Ureter (tissue), 1 donor: ENCODE measurements around the gene NHEJ1. TPM values are rescaled to one million over a fixed set of nuclear protein-coding genes. Genes with fewer than 3 reads are reported as not detected.

Experiments used
- DNase-seq: peaks from one replicate; pipeline ENCODE4 v3.0.0-alpha.2; 2020; ENCODE audit warnings: low spot score
- total RNA-seq: library from RNA; stranded (reverse); gene quantifications from one replicate; pipeline ENCODE4 v1.2.4, GENCODE V29; 2023
- donor health status: DM: yes; HTN: yes; CAD: no.

NHEJ1 gene
- total RNA-seq, 1 donor from 2014 or later, result 13.9 TPM

DNA sequence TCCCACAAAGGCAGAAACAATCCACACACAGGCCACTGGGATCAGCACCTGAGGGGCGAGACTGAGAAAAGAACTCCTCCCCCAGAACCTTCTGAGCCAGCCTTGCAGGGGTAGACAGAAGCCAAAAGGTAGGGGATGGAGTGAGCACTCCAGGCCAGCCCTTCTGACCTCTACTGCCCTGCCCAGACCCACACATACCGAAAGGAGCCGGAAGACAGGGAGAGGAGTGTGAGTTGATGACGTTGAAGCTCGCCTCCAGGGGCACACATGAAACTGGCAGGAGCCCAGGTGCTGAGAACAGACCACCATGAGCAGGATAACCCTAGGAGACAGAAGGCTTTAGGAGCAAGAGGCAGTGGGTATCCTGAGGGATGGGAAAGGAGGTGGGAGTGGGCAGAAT lies 7.4 kb upstream of the NHEJ1 start:
- DNase-seq, result no peak

DNA sequence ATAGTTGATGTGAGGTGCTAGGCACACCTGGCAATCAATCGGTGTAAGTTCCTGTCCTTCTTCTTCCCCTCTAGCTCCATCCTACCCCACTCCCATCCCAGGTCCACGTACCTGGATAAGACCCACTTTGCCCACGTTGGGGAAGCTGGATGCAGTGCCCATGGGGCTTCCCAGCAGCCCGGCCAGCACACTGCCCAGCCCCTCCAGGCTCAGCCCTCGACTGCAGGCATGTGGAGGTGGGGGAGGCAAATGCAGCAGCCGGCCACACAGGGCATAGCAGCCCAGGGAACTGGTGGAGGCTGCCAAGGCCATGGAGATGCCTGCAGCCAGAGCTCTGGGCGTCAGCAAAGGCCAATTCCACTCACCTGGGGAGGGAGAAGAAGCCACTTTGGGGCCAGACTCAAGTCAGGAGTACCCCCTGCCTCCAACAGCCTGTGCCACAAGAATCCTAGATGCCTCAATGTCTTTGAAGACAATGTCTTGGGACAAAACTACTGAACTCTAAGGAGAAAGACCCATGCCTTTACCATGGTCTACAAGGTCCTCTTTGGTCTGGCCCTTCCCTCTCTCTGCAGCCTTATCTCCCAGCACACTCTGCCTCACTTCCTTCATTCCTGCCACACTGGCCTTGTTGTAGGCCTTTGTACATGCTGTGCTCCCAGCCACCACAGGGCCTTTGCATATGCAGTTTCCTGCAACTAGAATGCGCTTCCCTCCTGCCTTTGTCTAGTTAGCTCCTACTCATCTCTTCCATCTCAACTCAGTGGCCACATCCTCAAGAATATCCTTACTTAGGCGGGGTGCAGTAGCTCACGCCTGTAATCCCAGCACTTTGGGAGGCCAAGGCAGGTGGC lies 4.7 kb upstream of the NHEJ1 start:
- no peak for DNase-seq

DNA sequence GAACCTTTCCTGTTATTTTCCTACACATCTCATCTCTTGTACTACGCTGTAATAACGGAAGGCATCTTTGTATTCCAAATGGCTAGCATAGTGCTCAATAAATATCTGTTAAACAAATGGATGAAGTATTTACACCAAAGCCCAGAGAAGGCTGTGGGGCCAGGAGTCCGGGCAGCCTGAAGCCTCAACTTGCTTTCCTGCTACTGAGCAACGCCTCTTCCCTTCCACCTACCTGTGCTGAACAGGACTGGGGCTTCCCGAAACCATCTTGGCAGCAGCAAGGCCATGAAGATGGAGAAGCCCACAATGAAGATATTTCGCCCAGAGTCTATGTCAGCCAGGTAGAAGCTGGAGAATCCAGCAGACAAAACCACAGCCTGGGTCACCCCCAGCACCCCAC lies 2.5 kb upstream of the NHEJ1 start:
- DNase-seq, result no peak

DNA sequence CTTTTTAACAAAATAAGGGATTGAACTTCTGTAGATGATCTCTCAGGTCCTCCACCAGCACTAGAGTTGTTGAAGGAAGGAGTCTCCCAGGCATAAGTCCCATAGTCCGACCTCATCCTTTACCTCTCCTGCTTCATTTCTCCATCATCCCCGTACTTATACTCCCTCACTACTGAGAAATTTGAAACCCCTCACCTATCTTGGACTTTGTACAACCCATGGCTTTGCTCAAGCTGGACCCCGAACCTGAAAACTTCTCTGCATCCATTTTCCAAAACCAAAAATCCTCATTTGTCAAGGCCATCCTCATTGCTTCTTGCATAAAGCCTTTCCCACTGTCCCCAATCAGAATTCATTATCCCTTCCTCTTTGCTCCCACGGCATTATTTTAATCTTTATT lies 482 bp upstream of the NHEJ1 start:
- DNase-seq, result no peak

DNA sequence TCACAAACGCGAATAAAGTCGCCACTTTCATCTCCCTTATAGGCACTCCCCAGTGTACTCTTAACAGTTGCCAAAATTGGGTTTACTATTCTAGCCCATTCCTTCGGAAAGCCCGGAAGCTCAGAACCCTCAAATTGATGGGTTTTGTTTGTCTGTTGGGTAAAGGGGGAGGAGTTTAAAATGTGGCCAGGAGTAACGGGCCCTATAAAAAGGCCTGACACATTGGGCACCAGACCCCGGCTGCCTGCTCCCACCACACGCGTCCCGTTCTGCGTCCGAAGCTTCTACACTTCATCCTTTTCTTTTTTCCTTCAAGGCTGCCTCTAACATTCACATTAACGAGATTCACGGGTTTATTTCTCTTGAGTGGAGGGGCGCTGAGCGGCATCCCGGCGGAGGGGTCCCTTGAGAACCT lies 837 bp downstream of the NHEJ1 start:
- no peak for DNase-seq

DNA sequence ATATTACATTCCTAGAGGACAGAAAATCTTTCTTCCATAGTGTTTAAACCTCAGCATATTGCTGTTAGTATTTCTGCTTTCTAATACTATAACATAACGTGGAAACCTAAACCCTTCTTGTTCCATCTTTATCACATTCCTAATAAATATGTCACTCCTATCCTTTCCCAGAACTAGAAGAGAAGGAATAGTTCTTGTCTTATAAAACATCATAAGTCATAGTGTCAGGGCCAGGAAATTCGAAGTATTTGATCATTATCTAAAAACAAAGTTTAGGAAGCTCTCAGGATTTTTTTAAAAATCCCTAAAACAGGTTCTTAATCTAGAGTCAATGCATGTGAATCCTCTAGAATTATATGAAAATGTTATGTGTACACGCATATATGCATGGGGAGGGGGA lies 2.0 kb downstream of the NHEJ1 start:
- no peak for DNase-seq

DNA sequence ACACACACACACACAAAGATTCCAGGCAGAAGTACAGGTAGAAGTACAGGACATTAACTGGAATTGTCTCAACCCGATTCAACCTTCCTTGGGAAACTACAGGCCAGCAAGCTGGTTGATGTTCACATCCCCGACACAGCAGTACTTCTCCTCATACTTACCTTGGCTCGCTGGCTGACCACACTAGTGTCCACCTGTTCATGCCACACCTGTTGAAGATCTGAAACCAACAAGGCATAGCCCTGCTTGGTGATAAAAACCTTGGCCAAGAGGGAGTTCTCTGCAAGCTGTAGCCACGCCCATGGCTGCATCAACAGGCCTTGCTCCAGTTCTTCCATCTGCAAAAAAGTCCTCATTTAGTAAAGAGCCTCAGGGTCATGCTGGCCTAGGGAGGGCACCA lies 2.6 kb downstream of the NHEJ1 start:
- no peak for DNase-seq

DNA sequence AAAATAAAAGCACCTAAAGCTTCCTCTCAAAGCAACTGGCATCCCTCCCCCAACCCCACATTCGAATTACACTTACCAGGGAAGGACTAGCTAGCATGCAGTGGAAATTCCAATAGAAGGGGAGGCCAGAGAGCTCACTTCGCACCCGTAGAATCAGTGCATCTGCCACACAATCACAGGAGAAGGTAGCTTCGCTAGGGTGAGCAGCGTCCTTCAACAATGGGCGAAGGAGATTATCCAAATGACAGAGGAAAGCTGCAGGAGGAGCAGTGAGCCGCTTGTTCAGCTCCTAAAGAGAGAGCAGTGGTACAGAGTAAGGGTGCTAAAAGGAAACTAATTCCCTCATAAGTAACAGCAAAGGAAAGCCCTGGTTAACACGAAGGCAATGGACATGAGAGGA lies 3.2 kb downstream of the NHEJ1 start:
- no peak for DNase-seq

DNA sequence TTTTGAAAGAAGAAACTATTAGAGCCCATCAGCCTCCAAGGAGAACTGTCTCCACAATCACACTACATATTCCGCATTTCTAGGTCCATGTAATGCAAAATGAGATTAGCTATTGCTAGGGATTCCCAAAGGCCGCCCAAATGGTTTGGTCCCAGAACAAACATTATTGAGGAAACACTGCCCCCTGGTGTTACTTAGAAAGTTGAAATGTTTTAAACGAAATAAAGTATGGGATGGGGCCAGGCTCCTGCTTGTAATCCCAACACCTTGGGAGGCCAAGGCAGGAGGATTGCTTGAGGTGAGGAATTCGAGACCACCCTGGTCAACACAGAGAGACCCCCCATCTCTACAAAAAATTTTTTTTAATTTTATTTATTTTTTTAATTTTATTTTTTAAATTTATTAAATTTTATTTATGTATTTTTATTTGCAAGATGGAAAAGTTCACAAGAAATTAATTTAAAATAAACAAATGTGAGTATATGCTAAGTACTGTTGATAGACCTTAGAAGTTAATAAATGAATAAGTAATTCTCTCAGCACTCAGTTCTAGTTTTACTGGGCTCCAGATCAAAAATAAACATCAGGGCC lies 5.5 kb downstream of the NHEJ1 start:
- no peak for DNase-seq

DNA sequence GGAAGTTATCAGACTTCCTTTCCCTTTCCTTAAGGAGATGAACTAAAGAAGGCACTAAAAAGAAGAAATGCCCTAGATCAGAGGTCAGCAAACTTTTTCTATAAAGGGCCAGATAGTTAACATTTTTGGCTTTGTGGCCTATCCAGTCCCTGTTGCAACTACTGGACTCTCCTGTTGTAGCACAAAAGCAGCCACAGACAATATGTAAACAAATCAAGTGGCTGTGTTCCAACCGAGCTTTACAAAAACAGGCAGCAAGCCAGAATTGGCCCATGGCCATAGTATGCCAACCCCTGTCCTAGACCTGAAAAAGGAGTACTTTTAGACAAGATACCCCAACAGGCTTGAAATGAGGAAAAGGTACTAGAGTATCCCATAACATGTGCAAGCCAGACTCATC lies 10.9 kb downstream of the NHEJ1 start:
- no peak for DNase-seq

DNA sequence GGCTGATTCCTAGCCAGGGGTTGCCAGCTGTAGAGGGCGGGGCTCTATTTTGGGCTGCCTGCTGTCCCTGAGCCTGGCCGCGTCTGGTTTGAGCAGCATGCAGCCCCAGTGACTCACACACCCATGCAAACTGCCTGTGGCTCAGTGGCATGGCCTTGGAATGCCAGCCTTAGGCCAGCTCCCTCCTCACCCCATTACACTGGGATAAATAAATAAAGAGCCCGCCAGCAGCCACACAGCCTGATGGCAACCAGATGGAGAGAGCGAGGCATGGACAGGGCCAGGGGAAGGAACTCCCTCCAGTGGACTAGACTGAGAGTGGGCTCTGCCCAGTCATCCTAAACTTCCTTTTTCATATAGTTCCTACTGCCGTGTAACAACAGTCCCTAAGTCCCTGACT lies 18.3 kb downstream of the NHEJ1 start:
- DNase-seq, result no peak

DNA sequence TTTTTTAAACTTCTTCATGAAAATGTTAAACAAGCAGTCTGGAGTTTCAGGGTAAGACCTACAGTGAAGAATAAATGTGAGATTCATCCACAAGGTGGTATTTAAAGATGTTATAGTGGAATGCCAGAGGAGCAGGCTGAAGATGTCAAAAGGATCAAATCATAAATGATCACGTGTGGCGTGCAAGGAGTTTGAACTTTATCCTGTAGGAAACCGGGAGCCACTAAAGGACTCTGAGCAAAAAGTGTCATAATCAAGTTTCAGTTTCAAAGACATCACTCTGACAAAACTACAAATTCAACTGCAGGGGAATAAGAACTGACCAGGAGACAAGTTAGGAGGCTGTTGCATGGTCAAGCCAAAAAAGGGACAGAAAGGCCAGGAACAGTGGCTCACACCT lies 19.9 kb downstream of the NHEJ1 start:
- no peak for DNase-seq

DNA sequence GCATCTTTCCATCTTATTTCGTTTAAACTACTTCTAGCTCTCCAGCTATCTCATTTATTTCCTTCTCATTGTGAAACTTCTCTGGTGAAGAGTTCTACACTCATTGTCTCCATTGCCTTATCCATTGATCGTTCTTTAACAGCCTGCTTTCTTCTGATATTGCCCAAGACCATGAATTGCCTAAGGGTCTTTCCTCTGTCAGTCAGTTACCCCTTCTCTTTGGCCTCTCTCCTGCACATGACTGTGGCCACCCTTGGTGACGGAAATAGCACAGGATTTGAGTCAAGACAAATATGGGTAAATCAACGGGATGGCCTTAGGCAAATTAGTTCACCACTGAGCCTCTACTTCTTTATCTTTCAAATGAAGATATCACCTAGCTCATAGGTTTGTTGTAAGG lies 26.6 kb downstream of the NHEJ1 start:
- DNase-seq, result no peak

DNA sequence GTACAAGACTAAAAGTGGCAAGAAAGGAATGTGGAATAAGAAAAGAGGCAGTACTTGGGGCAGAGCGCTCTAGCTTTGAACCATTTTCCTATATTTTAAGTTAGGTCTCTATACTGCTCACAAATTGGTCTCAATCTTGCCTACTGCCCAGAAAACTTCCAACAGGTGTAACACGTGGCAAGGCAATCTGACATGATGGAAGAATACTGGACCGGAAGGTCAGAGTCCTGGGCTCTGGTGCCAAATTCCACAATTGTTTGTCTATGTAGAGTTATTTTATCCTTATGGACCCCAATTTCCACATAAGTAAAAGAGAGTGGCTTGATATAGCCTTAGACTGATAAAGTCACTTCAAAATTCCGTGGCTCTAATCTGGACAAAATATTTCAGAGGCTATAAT lies 28.9 kb downstream of the NHEJ1 start:
- DNase-seq, result no peak

DNA sequence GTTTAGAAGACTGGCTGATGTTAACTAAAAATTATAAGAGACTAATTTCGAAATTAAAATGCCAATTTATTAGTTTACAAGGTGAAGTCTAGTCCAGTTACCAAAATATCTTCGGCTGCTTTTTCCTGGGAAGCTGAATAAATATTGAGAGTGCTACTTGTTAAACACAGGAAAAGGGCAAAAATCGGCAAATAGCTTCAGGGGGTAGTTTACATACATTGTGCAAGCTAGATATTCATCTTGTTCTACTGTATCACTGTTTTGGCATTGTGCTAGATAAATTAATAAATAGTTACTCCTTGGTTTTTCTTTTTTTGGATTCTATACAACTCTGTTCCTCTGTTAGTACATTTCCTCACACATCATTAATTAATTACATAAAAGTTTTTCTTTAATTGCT lies 29.3 kb downstream of the NHEJ1 start:
- DNase-seq, result no peak

DNA sequence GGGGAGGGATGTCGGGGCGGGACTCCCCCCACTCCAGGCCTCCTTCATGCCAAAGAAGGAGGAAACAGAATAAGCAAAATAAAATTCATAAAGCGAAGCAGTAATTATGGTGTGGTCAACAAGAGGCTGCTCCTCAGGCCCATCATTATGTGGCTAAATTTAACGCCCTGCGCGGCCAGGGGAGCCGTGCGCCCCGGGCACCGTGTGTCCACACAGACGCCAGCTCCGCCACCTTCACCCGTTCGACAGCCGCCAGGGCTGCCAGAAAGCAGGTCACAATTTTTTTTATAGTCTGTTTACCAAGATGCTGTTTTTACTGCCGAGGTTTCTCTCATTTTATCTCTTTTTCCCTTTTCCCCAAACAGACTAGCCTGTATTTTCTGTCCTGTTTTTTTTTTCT lies 31.0 kb downstream of the NHEJ1 start:
- no peak for DNase-seq

DNA sequence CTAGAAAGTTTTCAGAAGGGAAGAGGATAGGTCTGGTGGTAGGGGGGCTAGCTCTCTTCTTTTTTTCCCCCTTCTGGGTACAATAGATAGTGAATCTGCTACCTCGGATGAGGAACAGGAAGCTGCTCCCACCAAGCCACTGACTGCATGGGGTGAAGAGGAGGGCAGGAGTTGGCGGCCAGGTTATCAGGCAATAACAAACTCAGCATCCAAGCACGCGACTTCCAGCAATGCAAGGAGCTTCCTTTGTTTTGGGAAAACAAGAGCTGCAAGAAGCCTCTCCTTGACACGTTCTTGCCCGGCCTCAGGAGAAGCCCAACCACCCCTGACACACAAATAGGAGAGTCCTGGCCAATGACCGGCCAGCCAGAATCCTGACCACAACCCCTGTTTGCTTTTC lies 32.2 kb downstream of the NHEJ1 start:
- DNase-seq, result no peak

DNA sequence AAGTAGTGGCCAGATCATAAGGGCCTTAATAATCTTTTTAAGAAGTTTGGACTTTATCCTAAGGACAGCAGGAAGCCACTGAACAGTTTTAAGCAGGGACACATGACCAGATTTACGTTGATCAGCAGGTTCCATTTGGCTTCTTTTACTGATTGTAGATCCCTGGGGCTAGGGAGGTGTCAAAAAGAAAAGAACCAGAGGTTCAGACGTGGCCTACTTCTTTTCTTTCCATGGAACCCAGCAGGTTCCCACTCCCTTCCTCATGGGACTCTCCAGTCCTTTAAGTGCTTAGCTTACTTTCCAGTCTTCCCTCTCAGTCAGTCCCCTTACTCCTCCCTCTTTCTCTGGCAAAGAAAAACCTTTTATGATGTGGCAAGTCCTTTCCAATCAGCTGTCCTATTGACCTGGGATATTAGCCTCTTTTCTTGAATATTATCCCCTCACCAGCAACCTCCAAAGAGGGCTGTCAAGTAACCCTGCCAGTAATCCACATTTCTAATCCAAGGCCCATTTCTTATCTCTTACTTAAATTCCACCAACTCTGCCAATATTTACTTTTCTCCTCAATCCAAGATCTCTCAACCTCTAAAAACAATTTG lies 33.5 kb downstream of the NHEJ1 start:
- no peak for DNase-seq

DNA sequence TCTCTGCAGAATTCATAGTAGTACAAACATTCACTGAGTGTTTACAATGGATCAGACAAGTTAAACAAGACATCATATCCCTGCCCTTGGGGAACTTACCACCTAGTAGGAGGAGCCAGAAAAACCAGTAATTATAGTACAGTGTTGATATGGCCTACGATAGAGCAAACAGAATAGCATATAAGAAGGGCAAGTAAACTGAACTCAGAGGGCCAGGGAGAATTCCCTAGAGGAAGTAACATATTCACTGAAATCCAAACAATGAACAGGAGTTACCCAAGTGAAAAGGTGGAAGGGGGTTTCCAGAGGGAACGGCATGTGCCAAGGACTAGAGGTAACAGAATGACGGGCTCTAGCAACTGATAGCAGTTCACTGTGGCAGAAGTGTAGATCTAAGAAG lies 34.1 kb downstream of the NHEJ1 start:
- no peak for DNase-seq

DNA sequence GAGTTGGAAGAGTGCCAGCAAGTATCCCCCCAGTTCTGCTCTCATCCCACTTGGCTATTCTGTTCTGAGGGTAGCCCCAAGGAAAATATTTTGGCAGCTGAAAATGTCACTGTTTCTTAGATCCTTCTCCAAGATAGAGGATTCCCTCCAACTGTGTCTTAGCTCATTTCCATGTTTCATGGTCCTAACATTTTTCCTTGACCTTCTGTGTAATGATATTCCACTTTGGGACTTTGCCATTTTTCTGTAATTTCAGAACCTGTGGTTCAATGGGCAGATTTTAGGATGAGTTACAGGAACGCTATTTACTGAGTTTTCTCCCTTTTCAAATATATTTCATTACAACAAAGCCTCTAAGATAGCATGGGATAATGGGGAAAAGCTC lies 34.7 kb downstream of the NHEJ1 start:
- no peak for DNase-seq

DNA sequence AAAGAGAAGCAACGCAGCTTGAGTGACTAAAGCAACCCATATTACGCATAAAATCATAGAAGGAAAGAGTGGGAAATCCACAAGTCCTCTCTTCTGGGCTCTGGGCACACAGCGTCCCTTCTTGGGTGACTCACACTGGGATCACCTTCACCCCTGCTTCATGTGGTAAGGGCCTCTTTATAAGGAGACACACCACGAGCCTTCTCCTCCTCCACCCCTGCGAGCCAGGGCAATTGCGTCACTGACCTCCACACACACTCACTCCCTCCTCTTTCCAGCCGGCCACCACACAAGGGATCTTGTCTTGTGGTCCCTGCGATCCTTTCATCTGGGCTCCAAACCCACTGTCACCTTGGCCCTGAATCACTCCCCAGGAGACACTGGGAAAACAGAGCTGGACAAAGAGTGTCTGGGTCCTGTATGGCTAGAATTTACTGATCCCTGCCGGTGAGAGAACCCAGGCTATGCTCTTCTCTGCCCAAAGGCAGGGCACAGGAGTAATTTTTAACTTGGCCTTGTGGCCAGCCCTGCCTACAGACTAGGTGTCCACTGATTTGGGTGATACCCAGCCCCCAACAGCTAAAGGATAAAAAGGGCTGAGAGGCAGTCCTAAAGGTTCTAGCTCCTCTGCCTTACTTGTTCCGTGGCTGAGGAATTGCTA lies 35.3 kb downstream of the NHEJ1 start:
- DNase-seq, result no peak

DNA sequence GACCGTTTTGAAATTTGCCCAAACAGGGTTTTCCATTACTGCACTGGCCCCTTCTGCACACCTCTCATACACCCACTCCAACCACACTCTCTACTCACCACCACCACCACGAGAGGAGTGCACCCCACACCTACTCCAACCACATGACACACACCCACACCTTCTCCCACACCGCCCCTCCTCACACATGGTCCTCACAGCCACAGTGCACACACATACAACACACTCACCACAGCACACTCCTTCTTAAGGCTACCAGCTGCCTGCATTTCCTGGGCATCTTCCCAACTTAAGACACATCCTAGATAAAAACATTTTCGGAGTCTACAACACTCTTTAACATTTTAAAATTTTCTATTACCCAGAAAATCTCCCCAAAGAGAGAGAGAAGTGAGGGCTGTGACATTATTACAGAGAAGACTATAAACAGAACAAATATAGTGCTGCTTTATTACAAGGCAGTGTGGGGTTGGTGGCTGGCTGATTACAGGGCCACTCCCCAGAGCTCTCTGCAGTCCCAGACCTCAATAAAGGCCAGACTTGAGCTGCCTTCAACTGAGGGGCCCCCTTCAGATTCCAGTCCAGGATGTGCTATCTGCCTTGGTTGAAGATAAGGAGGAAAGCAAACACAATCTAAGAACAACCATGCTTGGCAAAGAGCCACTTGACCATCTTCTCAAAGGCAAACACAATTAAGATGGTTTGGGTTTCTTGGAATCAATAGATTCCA lies 36.1 kb downstream of the NHEJ1 start:
- no peak for DNase-seq
